ENCODE results near the gene TREML2.

- TF ChIP-seq ZSCAN30 (tag by site-specific recombination; IDR thresholded peaks at IDR 0.05) (no peak), REST (tag by site-specific recombination; IDR thresholded peaks at IDR 0.05) (no peak), CTCF (tag by site-specific recombination; IDR thresholded peaks at IDR 0.05) (no peak), ZNF660 (tag by site-specific recombination; IDR thresholded peaks at IDR 0.05) (no peak), ZNF23 (tag by site-specific recombination; IDR thresholded peaks at IDR 0.05; ENCODE audit: borderline replicate concordance) (no peak), ZNF580 (tag by site-specific recombination; IDR thresholded peaks at IDR 0.05) (no peak), ZNF16 (tag by site-specific recombination; IDR thresholded peaks at IDR 0.05; ENCODE audit: low read depth) (no peak), FEZF1 (tag by site-specific recombination; IDR thresholded peaks at IDR 0.05) (no peak), PRDM10 (tag by site-specific recombination; IDR thresholded peaks at IDR 0.05) (no peak), ZNF747 (tag by site-specific recombination; IDR thresholded peaks at IDR 0.05) (no peak)
Observed at GRCh38 chr6:41153451-41153850, 47.5 kb downstream of the TREML2 start.
